PC-3 (cell line): Measurements from ENCODE around the gene ABCA7.

Experiments
- CTCF ChIP-seq: fragments of 300-600 bp; sonication (generic); conservative IDR thresholded peaks from 2 replicates; pipeline ENCODE4 v1.5.1; 2017; ENCODE audit warnings: antibody characterized with exemption, low read depth, mild to moderate bottlenecking, low read length
- EZH2 ChIP-seq: fragments of 300-600 bp; sonication (generic); IDR thresholded peaks from one replicate; pipeline ENCODE4 v1.6.1; 2017; ENCODE audit warnings: antibody characterized with exemption, mild to moderate bottlenecking, low read length; ENCODE audit not compliant: unreplicated experiment
- EZH2phosphoT487 ChIP-seq: fragments of 300-600 bp; sonication (generic); IDR thresholded peaks from 2 replicates; pipeline ENCODE4 v1.6.1; 2018; ENCODE audit warnings: mild to moderate bottlenecking, antibody characterized with exemption, low read length, borderline replicate concordance

GRCh38 chr19:1063030-1063908, 23.4 kb downstream of the ABCA7 start:
- TF ChIP-seq CTCF (no peak), EZH2 (no peak), EZH2phosphoT487 (no peak)
